ENCODE results near the gene ASGR1. TPM values are rescaled to one million over a fixed set of nuclear protein-coding genes. Genes with fewer than 3 reads are reported as not detected.

ASGR1 gene
- total and polyA plus RNA-seq, 2 donors (not counting 1 experiment from before 2014, with no cell fraction given): 0.32 to 0.43 TPM

GRCh38 chr17:7137171-7137943, 41.8 kb downstream of the ASGR1 start:
- H3K27me3 Mint-ChIP-seq: peaks cover 26% of the 10 kb centered on the region
- DNase-seq: no peak
- H3K9me3 Mint-ChIP-seq (ENCODE audit: insufficient read depth): no peaks in the 10 kb centered on the region
- Histone ChIP-seq H4K20me1 (ENCODE audit: control insufficient read depth, insufficient read depth, low read length, poor library complexity, severe bottlenecking) (no peaks in the 10 kb centered on the region), H3K27ac (ENCODE audit: low read length in 2 of 2) (no peak overlapping the region), H3K4me3 (ENCODE audit: control extremely low read depth in 1 of 5, extremely low read depth in 1 of 5, insufficient read depth in 1 of 5, low read depth in 2 of 5, low read length in 4 of 5) (no peak overlapping the region), H3K4me2 (replicated peaks; ENCODE audit: low read depth, low read length, poor library complexity, severe bottlenecking) (no peak overlapping the region), H3K36me3 (replicated peaks in 1 of 2; ENCODE audit: control extremely low read depth in 1 of 2, control insufficient read depth in 1 of 2, extremely low read depth in 1 of 2, insufficient read depth in 2 of 2, low read length in 1 of 2) (no peaks in the 10 kb centered on the region), H3K9me3 (ENCODE audit: control extremely low read depth in 1 of 3, control insufficient read depth in 2 of 3, insufficient read depth in 1 of 3, low read length in 2 of 3) (no peaks in the 10 kb centered on the region), H2AFZ (ENCODE audit: insufficient read depth, low read depth, low read length, poor library complexity, severe bottlenecking) (no peak overlapping the region), H3K9ac (ENCODE audit: low read length) (no peak overlapping the region), H3K4me1 (ENCODE audit: control insufficient read depth in 2 of 2, insufficient read depth in 2 of 2, low read length in 2 of 2) (peaks cover 12 to 18% of the 10 kb centered on the region in 2 donors), H3K27me3 (replicated peaks in 1 of 4; ENCODE audit: control extremely low read depth in 1 of 4, control insufficient read depth in 3 of 4, insufficient read depth in 4 of 4, low read length in 3 of 4) (peaks cover 0 to 12% (median 3%) of the 10 kb centered on the region in 4 experiments), H3K79me2 (ENCODE audit: control insufficient read depth, insufficient read depth, low read length) (no peaks in the 10 kb centered on the region)
- 72% methylated on average over 10 of the region's 13 CpGs for WGBS (ENCODE audit: insufficient coverage)
- no peak for ATAC-seq (ENCODE audit: low read depth)
- intact Hi-C loops (cut with micrococcal nuclease): loop anchor here (10.0 kb wide), 2 partner anchors 157 to 293 kb away; partner anchors contain the start of gene YBX2
- TF ChIP-seq CTCF (IDR thresholded peaks at IDR 0.05) (no peak), EZH2 (IDR thresholded peaks at IDR 0.05; ENCODE audit: borderline replicate concordance, insufficient read depth, low read depth, low read length, poor library complexity, severe bottlenecking) (no peak)
- peaks cover 19% of the 10 kb centered on the region for H3K4me1 Mint-ChIP-seq
- no peak overlapping the region for H3K27ac Mint-ChIP-seq
- no peak overlapping the region for H3K4me3 Mint-ChIP-seq
- CTCF ChIA-PET: interaction anchor here (0.8 to 11.8 kb wide), 27 partner anchors 9 to 294 kb away, joined by 3 to 584 read pairs (median 5); partner anchors contain the start of genes BCL6B, SLC16A11 and SLC16A13
- POLR2A ChIA-PET: interaction anchor here (1.1 to 1.5 kb wide), 2 partner anchors 92 kb away, joined by 3 to 9 read pairs; no protein-coding TSS in a partner anchor
